GM12878 (cell line): Measurements from ENCODE around the gene LRRC40. TPM values are rescaled to one million over a fixed set of nuclear protein-coding genes. Genes with fewer than 3 reads are reported as not detected.
"Not testable (repeated sequence)": the region's sequence is repeated elsewhere in the genome, so short reads cannot be mapped to it uniquely, and the experiment has no call there.

Experiments used
- ATAC-seq: fragments of 200-7000 bp; cut with Tn5 transposase; 3 replicates; pipeline ENCODE4 v1.9.1; 2020; ENCODE audit warnings: mild to moderate bottlenecking, moderate library complexity
- BruUV-seq: library from RNA; stranded (reverse); fragments of 400-500 nt; replicated peaks from 2 replicates; lab custom pipeline; 2021; lab: Mats Ljungman, UMichigan
- CTCF ChIA-PET: fragments of 300-600 bp; sonication (Branson Sonifier 250); formaldehyde crosslinking; extraction: SDS; loops from one replicate; lab custom pipeline; 2021; ENCODE audit warnings: inconsistent platforms; lab: Yijun Ruan, JAX
- POLR2A ChIA-PET: fragments of 350-600 bp; formaldehyde crosslinking; extraction: SDS; loops from one replicate; lab custom pipeline; 2021; ENCODE audit warnings: inconsistent platforms; lab: Charles Lee
- RAD21 ChIA-PET: fragments of 300-600 bp; sonication (Branson Sonifier 250); formaldehyde crosslinking; loops from one replicate; lab custom pipeline; 2023; ENCODE audit warnings: antibody characterized with exemption; ENCODE audit not compliant: unreplicated experiment; lab: Charles Lee
- SMC1A ChIA-PET: fragments of 300-600 bp; sonication (Branson Sonifier 250); formaldehyde crosslinking; loops from one replicate; lab custom pipeline; 2023; ENCODE audit not compliant: unreplicated experiment, uncharacterized antibody; lab: Charles Lee
- DNase-seq: peaks from one replicate; pipeline ENCODE4 v3.0.0-alpha.2; 2011; ENCODE audit warnings: low read depth, low spot score
- FAIRE-seq: peaks from 3 replicates; lab custom pipeline; 2011; peaks lifted over from hg19 to GRCh38; lab: Jason Lieb, UNC
- H2AFZ ChIP-seq: 2 replicates; pipeline ENCODE4 v1.6.0; 2011; ENCODE audit warnings: low read depth, low read length, control low read depth; ENCODE audit not compliant: control insufficient read depth
- H3K27ac ChIP-seq: 2 replicates; pipeline ENCODE4 v1.5.1; 2011; ENCODE audit warnings: control low read depth; ENCODE audit not compliant: control insufficient read depth, insufficient read depth
- H3K27me3 ChIP-seq, 2 experiments: replicated peaks in 1 of 2; 2 replicates each; pipeline versions ENCODE4 v1.6.0 to v1.6.1; 2011; ENCODE audit warnings: low read length in 1 of 2; ENCODE audit not compliant: control insufficient read depth in 2 of 2, insufficient read depth in 2 of 2
- H3K36me3 ChIP-seq, 2 experiments: 2 replicates each; pipeline ENCODE4 v1.5.1; 2011; ENCODE audit warnings: low read length in 1 of 2; ENCODE audit not compliant: control insufficient read depth in 2 of 2, insufficient read depth in 2 of 2
- H3K4me1 ChIP-seq: 2 replicates; pipeline ENCODE4 v1.6.1; 2011; ENCODE audit warnings: mild to moderate bottlenecking, low read length, moderate library complexity, mixed read lengths; ENCODE audit not compliant: control insufficient read depth, insufficient read depth
- H3K4me2 ChIP-seq: 2 replicates; pipeline ENCODE4 v1.6.0; 2011; ENCODE audit warnings: control low read depth; ENCODE audit not compliant: control insufficient read depth, insufficient read depth
- H3K4me3 ChIP-seq: fragments of 200-600 bp; sonication (generic); 2 replicates; pipeline ENCODE4 v1.5.1; 2016
- H3K79me2 ChIP-seq: 2 replicates; pipeline ENCODE4 v1.6.0; 2011; ENCODE audit warnings: low read length; ENCODE audit not compliant: control insufficient read depth, insufficient read depth
- H3K9ac ChIP-seq: 2 replicates; pipeline ENCODE4 v1.8.0; 2011; ENCODE audit warnings: low read length, control low read depth, mixed read lengths; ENCODE audit not compliant: control insufficient read depth, insufficient read depth
- H3K9me3 ChIP-seq: replicated peaks from 3 replicates; pipeline ENCODE4 v1.5.1; 2011; ENCODE audit warnings: mild to moderate bottlenecking, low read length; ENCODE audit not compliant: control insufficient read depth, insufficient read depth
- H4K20me1 ChIP-seq: 2 replicates; pipeline ENCODE4 v1.6.0; 2011; ENCODE audit not compliant: control insufficient read depth, insufficient read depth
- BCL11A ChIP-seq: IDR thresholded peaks from 2 replicates; pipeline ENCODE4 v1.6.1; 2011; ENCODE audit warnings: low read depth, low read length
- NRF1 ChIP-seq: conservative IDR thresholded peaks from 2 replicates; pipeline ENCODE4 v1.6.1; 2011; ENCODE audit warnings: mild to moderate bottlenecking, low read depth, low read length, improper control_type of control experiment
- WGBS: methylation state at CpG from one replicate; pipeline ENCODE4 v1.1.6; 2016; ENCODE audit warnings: low lambda C conversion rate; ENCODE audit not compliant: insufficient replicate concordance, insufficient coverage; ENCODE audit errors: missing lambda C conversion rate; 5-methylcytosine and 5-hydroxymethylcytosine counted together
- in situ Hi-C: fragments of 300-500 bp; cut with MboI; formaldehyde crosslinking; loops from 9 replicates; pipeline ENCODE4 v1.14.3; 2018; ENCODE audit warnings: mixed read lengths
- intact Hi-C: fragments of 100-400 bp; cut with micrococcal nuclease; formaldehyde crosslinking; loops from one replicate; pipeline ENCODE4 v1.14.2; 2022; ENCODE audit not compliant: unreplicated experiment
- polyA plus RNA-seq, 11 experiments: library from polyadenylated mRNA; depleted of rRNA in 4 of 11; unstranded in 6 of 11; stranded (reverse) in 5 of 11; fragments of >200 nt; fragmentation: Nextera tagmentation in 4 of 11; fragmentation: Illumina TruSeq in 1 of 11; extraction: Ambion mirVana in 4 of 11; extraction: Trizol in 1 of 11; gene quantifications; 1 replicate in 1 of 11; 2 replicates in 10 of 11; pipeline versions ENCODE4 v1.2.1 to v1.2.3, GENCODE V29; 2011 to 2016; ENCODE audit warnings: inconsistent platforms in 2 of 11, missing spikeins in 2 of 11, low read depth in 1 of 11
- total RNA-seq, 4 experiments: library from RNA; depleted of rRNA in 3 of 4; stranded (reverse); fragments of >200 nt in 3 of 4; fragmentation: Illumina TruSeq in 1 of 4; extraction: Trizol in 1 of 4; gene quantifications; 2 replicates each; pipeline versions ENCODE4 v1.2.1 to v1.2.3, GENCODE V29; 2013 to 2021

The LRRC40 gene
- total and polyA plus RNA-seq, 10 of the 15 experiments (the other 5 are each of a cell fraction or from before 2014, with no cell fraction given): 19.5 to 44.3 (median 30.9) TPM

DNA sequence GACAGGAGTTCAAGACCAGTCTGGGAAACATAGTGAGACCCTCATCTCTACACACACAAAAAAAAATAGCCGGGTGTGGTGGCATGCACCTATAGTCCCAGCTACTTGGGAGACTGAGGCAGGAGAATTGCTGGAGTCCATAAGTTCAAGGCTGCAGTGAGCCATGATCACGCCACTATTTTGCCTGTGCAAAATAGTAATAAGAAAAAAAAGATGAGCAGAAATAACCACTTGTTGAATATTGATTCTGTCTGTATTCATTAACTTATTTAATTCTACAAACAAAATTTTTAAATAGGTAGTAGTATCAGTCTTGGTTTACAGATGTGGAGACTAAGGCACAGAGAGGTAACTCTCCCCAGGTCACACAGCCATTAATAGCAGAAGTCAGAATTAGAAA is 16.9 kb downstream of the LRRC40 start:
- H3K4me1 ChIP-seq: no peaks in the 10 kb centered on the region
- H4K20me1 ChIP-seq: no peaks in the 10 kb centered on the region
- TF ChIP-seq NRF1 (no peak), BCL11A (no peak)
- in situ Hi-C loops: no loop called here
- no peak overlapping the region for H2AFZ ChIP-seq
- ChIA-PET CTCF (no interaction called here), SMC1A (no interaction called here), RAD21 (no interaction called here), POLR2A (no interaction called here)
- no peak overlapping the region for H3K9ac ChIP-seq
- FAIRE-seq (no peak), ATAC-seq (no peak), DNase-seq (no peak)
- 95% methylated on average over 2 of the region's 2 CpGs for WGBS
- no peak overlapping the region for H3K4me3 ChIP-seq
- no peaks in the 10 kb centered on the region; the same call in 2 of the 3 replicates for H3K9me3 ChIP-seq
- no peak overlapping the region for H3K4me2 ChIP-seq
- H3K27ac ChIP-seq: no peak overlapping the region
- no TSS peak for BruUV-seq
- intact Hi-C loops: no loop called here
- peaks cover 15% of the 10 kb centered on the region for H3K79me2 ChIP-seq
- H3K27me3 ChIP-seq: no peaks in the 10 kb centered on the region
- peaks cover 0 to 6% of the 10 kb centered on the region in 2 experiments; a peak in 2 of 4 replicates for H3K36me3 ChIP-seq

DNA sequence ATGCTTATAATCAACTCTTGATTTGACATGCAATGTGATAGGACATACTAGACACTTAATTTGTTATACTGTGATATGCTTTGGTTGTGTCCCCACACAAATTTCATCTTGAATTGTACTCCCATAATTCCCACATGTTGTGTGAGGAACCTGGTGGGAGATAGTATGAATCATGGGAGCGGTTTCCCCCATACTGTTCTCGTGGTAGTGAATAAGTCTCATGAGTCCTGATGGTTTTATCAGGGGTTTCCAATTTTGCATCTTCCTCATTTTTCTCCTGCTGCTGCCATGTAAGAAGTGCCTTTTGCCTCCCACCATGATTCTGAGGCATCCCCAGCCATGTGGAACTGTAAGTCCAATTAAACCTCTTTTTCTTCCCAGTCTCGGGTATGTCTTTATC is 20.2 kb downstream of the LRRC40 start:
- ATAC-seq, H3K4me1 ChIP-seq, POLR2A ChIA-PET, DNase-seq, H2AFZ ChIP-seq, H3K27me3 ChIP-seq, H3K36me3 ChIP-seq, RAD21 ChIA-PET, H3K9ac ChIP-seq, H3K4me2 ChIP-seq, in situ Hi-C loops, H3K79me2 ChIP-seq, H3K9me3 ChIP-seq, H3K27ac ChIP-seq, SMC1A ChIA-PET, intact Hi-C loops, FAIRE-seq, H3K4me3 ChIP-seq, BruUV-seq, CTCF ChIA-PET, H4K20me1 ChIP-seq: not testable (repeated sequence)
- 86% methylated on average over 3 of the region's 3 CpGs for WGBS
